PC-3 (cell line): ENCODE measurements around the gene ATP5PD.

Experiments
- EZH2 ChIP-seq: fragments of 300-600 bp; sonication (generic); IDR thresholded peaks from one replicate; pipeline ENCODE4 v1.6.1; 2017; ENCODE audit warnings: antibody characterized with exemption, mild to moderate bottlenecking, low read length; ENCODE audit not compliant: unreplicated experiment
- EZH2phosphoT487 ChIP-seq: fragments of 300-600 bp; sonication (generic); IDR thresholded peaks from 2 replicates; pipeline ENCODE4 v1.6.1; 2018; ENCODE audit warnings: mild to moderate bottlenecking, antibody characterized with exemption, low read length, borderline replicate concordance
- TF ChIP-seq, protein P1 (sequence below): fragments of 300-600 bp; sonication (generic); conservative IDR thresholded peaks from 2 replicates; pipeline ENCODE4 v1.5.1; 2017; ENCODE audit warnings: antibody characterized with exemption, low read depth, mild to moderate bottlenecking, low read length

DNA sequence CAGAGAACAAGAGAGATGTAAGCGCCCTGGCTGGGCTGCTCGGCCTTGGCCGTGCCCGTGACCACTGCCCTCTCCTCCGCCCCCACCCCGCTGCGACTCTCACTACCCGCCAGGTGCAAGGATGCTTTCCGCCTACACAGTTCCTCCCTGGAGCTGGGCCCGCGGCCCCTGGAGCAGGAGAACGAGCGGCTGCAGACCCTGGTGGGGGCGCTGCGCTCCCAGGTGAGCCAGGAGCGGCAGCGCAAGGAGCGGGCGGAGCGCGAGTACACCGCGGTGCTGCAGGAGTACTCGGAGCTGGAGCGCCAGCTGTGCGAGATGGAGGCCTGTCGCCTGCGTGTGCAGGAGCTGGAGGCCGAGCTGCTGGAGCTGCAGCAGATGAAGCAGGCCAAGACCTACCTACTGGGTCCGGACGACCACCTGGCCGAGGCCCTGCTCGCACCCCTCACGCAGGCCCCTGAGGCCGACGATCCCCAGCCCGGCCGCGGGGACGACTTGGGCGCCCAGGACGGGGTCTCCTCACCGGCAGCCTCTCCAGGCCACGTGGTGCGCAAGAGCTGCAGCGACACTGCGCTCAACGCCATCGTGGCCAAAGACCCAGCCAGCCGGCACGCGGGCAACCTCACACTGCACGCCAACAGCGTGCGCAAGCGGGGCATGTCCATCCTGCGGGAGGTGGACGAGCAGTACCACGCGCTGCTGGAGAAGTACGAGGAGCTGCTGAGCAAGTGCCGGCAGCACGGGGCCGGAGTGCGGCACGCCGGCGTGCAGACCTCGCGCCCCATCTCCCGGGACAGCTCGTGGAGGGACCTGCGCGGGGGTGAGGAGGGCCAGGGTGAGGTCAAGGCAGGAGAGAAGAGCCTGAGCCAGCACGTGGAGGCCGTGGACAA lies 43.5 kb downstream of the ATP5PD start:
- TF ChIP-seq, protein P1, sequence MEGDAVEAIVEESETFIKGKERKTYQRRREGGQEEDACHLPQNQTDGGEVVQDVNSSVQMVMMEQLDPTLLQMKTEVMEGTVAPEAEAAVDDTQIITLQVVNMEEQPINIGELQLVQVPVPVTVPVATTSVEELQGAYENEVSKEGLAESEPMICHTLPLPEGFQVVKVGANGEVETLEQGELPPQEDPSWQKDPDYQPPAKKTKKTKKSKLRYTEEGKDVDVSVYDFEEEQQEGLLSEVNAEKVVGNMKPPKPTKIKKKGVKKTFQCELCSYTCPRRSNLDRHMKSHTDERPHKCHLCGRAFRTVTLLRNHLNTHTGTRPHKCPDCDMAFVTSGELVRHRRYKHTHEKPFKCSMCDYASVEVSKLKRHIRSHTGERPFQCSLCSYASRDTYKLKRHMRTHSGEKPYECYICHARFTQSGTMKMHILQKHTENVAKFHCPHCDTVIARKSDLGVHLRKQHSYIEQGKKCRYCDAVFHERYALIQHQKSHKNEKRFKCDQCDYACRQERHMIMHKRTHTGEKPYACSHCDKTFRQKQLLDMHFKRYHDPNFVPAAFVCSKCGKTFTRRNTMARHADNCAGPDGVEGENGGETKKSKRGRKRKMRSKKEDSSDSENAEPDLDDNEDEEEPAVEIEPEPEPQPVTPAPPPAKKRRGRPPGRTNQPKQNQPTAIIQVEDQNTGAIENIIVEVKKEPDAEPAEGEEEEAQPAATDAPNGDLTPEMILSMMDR, result no peak
- TF ChIP-seq EZH2phosphoT487, result no peak
- TF ChIP-seq EZH2, result no peak
